Inferior parietal cortex (tissue), 1 donor: ENCODE measurements around the gene MSI2.
A peak's percentile ranks its signal among the peaks of the same experiment; 100 is the strongest.

Experiments
- DNase-seq: peaks from one replicate; pipeline ENCODE4 v3.0.0-alpha.2; 2016; ENCODE audit errors: extremely low spot score

MSI2 gene

DNA sequence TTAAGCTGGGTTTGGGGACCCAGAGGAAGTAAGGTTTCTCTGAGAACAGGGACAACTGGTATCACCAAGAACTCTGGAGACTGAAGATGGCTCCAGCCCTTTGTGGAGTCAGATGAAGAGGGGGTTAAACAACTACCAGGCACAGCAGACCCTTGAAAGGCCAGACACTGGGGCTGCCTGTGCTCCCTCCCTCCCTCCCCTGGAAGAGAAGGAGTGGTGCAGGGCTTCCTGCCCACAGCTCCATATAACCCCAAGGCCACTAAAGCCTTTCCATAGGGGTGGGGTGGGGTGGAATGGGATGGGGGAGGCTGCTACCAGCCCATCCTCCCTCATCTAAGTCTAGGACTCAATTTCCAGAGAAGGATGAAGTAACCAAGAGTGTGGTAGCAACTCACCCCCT is 422.1 kb downstream of the MSI2 start:
- no peak for DNase-seq

DNA sequence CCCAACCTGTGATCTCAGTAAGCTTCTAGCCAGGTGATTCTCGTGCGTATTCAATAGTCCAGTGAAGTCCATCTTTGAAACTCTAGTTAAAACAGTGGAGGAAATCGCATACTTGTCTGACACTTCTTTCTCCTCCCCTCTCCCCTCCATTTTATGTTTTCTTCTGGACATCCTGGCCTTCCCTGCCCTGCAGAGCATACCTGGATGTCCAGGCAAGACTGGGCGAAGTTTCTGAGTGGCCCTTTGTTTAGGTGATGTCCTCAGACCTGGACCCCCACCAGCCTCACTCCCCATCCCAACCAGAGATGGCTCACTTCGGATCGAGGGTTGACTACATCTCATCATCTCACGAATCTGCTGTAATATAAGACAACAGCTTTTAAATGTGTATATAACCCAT is 423.0 kb downstream of the MSI2 start:
- DNase-seq = no peak

DNA sequence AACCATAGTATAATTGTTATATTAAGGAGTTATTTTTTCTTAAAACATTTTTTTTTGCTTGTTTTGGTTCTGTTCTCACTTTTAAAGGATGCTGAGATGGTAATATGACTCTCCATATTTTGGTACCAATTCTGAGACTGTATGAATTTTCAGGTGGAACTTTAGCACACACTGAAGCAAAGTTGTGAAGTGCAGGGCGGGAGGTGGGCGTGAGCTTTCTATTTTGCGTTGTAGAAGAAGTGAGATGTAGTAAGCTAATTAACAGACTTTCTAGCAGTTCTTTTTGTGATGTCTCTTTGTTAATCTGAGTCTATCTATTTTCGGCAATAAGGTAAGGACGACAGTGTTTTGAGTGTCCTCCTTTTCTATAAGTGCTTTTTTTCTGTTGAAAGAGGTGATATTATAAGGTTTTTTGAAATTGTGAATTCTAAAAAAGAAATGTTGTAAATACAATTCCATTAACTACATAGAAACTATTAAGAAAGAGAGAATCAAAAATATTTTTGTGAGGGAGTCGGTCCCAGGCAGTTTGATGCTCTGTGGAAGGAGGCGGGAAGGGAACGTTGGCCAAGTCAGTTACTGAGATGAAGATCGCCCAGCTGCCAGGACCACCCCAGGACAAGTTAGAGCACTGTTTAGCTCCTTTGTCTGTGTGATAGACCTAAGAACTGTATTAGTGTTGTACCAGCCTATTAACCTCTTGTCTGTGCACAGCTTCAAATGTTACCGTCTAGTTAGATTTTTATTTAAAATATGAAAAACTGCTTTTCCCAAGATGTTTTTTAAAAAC is 423.8 kb downstream of the MSI2 start:
- DNase-seq = no peak

DNA sequence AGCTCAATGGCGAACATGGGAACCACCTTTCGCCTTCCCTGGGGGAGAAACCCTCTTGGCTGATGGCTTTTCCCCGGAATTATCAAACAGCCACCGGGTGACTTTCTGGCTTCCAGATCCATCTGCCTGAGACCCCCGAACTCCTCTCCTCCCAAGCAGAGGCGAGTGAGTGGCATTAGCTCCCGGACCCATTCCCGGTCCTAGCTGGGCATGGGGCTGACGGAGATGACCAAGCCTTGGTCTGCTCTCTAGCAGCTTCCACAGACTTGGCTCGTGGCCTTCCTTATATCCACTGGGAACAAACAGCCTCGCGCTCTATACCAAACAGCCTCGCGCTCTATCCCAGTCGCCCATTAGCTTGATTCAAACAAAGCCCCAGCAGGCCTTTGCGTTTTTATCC is 426.4 kb downstream of the MSI2 start:
- no peak for DNase-seq

DNA sequence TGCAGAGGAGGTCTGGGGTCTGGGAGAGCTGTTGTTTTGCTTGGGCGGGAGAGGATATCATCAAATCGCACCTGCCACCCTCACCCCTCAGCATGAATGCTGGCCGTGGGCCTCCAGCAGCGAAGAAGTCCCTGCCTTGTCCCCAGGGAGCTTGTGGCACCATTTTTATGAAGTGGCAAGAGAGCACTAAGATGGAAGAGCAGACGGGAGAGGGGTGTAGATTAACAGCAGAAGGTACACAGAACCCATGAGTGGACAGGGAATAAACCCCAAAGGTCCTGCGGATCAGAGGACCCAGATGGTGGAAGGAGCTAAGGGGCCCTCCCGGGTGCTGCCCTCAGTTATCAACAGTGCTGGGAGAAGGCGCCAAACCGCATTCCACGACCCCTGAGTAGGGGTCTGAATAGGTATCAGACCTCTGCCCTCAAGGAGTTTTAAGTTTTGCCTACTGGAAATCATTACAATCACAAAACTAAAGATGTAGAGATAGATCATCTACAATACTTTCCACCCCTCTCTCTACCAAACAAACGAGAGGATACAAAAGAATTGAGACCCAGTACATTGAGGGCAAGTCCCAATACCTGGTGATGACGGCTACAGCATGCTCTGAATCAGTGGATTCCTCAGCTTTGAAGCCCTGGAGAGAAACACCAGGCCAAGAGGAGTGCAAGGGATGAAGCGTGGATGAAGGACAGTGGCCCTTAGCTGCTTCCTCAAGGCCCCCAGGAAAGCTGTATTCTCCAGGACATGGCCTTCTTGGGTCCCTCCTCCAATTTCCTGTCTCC is 428.6 kb downstream of the MSI2 start:
- DNase-seq = no peak

DNA sequence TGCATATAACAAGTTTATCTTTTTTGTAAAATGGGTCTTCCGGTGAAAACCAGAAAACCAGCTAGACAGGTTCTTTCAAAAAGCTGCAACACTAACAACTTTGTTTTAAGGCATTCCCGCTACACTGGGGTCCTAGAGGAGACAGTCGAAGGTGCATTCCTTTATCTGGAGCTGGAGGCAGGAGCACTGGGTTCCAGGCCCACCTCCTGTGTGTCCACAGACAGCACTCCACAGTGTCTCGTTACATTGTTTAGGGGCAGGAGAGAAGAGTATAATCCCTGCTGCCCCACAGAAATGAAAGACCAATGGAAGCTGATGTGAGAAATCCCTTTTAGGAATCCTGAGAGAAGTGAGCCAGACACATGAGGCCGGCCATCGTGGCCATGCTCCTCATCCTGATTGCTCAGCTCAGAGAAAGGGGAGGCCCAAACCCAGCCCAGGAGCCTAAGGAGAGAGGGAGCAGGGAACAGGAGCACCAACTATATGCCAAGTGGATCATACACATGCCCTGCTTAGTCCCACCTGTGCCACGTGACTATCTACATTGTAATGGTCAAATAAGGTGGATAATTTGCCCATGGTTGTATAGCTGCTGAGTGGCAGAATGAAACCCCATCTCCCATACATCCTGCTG is 429.3 kb downstream of the MSI2 start:
- no peak for DNase-seq

DNA sequence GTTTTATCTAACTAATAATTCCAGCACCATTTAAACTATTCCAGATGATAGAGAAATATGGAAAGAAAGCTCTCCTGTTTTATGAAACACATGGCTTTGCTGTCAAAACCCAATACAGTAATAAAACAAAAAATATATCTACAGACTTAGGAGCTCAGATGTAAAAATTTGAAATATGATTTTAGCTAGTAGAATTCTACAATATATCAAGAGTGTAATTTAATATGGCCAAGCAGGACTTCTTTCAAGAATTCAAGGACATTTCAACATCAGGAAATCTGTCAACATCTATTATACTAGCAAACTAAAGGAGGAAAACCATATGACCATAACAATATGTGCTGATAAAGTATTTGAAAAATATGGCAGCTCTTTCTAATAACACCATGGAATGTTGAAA is 431.3 kb downstream of the MSI2 start:
- no peak for DNase-seq

DNA sequence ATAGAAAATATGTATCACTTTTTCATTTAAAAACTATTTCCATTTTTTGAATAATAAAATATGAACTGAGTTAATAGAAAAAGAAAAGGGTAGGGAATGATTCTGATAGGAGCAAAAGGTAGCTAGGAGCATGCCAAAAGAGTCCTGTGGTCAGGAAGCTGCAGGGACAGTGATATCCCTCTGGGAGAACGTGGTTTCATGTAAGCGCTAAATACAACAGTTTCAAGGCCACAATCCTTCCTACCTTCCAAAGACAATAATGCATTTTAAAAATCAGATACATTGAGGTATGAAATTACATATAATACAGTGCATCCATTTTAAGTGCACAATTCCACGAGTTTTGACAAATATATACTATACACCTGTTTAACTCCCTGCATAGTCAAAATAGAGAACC is 432.9 kb downstream of the MSI2 start:
- DNase-seq = no peak

DNA sequence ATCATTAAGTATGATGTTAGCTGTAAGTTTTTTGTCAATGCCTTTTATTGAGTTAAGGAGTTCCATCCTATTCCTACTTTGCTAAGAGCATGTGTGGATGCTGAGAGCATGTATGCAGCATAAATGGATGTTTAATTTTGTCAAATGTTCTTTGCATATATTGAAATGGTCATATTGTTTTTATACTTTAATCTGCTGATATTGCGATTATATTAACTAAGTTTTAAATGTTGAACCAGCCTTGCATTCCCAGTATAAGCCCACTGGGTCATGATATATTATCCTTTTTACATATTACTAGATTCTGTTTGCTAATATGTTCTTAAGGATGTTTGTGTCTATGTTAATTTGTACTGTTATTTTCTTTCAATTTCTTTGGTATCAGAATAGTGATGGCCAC is 435.6 kb downstream of the MSI2 start:
- no peak for DNase-seq

DNA sequence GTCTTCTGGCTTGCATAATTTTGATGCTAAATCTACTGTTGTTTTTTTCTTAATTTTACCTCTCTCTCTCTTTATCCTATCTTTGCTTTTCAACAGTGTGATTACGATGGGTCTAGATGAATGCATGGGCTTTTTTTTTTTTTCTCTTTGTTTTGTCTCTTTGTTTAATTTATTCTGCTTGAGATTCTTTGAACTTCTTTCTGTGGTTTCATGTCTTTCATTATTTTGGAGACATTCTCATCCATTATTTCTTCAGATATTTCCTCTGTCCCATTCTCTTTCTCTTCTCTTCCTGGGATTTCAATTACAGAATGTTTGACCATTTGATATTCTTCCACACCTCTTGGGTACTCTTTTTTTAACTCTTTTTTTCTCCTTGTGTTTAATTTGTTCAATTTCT is 436.4 kb downstream of the MSI2 start:
- DNase-seq = no peak

DNA sequence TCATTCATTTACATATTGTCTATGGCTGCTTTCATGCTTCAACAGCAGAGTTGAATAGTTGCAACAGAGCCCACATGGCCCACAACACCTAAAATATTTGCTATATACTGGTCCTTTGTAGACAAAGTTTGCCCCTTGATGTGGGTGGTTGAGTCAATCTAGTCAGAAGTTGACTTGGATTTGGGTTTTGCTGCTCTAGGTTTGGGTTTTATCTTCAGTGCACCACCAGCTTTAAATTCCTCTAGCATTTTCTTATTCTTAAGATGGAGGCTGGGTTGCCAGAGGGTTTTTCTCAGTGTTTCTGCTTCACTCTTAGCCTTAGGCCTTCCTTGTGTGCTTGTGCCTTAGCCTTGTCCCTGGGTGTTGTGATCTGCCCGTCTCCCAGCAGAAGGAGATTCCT is 437.7 kb downstream of the MSI2 start:
- DNase-seq = no peak

DNA sequence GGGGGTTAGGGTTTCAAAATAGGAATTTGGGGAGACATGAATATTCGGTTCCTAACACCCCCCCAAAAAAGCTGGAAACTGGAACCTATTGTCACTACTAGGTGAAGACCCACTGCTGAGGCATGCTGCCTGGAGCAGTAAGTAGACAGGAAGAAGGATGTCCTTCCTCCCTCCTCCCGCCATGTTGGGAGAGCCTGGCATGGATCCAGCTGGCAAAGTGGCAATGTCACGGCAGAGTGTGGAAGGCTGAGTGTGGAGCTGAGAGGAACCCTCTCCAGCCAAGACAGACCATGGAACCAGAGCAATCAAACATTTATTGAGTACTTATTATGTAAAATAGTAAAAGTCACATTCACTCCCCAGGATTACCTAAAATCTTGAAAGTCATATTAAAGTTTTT is 439.7 kb downstream of the MSI2 start:
- DNase-seq = no peak

DNA sequence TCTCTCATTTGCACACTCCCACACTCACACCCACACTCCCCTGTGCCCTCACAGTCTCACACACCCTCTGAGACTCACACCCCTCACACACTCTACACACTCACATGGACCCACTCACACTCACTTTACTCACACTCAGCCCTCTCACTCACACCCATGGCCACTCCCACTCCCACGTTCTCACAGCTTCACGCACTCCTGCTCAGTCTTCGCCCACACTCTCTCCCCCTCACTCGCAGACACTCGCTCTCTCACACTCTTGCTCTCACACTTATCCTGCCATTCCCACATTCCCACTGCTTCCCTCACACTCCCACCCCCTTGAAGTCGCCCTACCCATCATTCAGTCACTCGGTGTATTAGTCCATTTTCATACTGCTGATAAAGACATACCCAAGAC is 440.9 kb downstream of the MSI2 start:
- DNase-seq = no peak

DNA sequence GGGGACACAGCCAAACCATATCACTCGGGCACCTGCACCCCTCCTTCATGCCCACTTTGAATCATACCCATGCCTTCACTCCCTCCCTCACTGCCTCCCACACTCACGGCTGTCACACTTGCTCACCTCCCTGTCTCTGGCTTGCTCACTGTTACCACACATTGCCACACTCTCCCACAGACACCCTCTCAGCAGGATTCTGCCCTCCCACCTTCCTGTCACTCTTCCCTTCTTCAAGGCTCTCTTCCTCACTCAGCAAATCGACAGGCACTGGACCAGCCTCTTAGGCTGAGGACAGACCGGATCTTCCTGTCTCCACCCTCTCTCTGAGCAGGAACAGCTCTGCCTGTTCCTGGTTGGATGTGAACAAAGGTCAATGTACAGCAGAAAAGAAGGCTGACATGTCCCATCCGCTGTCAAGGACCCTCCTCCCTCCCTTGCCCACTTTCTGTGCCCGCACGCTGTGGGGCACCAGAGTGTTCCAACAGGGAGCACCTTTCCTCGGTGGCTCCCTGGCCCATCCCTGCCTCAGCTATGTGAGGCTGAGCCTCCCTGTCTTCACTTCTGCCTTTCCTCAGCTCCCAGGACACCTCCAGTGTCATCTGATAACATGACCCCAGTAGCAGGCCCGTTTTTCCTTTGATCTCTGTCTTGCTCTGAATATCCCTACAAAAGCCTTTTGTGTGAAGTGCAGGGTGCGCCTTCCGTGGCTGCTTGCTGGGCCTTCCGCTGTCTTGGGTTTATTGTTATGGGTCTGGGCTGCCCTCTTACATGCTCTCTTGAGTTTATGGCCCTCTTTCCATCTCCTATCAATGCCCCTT is 441.8 kb downstream of the MSI2 start:
- DNase-seq = no peak

DNA sequence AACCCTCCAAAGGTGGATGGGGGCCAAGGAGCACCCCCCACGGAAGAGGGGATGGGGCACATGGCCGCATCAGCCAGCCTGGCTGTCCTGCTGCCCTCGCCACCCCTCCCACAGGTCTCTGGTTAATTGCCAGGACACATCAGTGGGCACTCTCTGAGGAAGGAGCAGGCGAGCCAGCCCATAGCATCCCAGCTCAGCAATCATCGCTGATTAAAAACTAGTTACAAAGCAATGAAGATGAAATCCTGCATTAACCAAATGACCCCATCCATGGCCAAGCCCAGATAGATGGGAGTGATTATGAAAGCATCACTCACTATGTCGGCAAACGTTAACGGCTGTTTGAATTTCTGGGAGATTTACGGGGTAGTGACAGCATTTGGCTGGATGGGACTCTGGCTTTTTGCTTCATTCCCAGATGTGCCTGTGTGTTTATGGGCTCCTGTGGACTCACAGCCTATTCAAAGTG is 443.5 kb downstream of the MSI2 start:
- DNase-seq = no peak

DNA sequence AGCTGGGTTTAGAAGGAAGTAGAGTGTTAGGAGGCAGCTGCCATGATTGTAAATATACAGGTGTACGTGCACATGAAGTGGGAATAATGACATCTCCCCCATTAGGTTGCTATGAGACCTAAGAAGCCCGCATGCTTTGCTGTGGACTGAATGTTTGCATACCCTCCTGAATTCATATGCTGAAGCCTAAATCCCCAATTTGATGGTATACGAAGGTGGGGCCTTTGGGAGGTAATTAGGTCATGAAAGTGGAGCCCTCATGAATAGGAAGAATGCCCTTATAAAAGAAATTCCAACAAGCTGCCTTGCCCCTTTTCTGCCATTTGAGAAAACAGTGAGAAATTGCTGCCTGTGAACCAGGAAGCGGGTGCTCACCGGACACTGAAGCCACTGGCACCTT is 444.8 kb downstream of the MSI2 start:
- DNase-seq = no peak

DNA sequence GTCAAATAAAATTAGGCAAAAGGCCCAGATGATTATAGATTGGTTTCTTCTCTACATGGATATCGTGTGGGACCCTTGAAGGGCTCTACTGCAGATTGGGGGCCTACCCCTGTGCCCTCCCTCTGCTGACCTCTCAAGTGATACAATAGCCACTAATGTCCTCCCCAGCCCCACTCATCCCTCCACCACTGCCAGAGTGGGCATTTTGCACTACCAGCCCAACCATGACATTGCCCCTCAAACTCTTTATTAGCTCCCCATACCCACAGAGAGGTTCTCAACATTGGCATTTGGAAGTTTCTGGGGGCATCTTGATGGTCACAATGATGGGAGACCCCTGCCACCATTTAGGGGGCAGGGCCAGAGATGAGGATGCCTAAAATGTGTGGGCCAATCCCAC is 446.9 kb downstream of the MSI2 start:
- DNase-seq = no peak

DNA sequence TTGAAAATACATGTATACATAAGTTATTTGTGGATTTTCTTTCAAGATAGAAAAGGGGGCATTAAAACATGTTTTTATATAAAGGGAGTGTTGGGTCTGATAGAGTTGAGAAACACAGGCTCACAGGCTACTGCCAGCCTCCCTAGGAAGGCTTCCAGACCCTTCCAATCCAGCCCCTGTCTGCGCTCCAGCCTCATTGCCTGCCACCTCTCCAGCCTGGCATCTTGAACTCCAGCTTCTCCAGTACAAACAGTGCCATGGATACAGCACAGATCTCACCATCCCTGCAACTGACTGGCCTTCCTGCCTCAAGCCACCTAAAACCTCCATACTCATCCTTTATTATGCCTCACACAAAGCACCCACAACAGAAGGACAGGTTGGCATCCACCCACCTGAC is 448.1 kb downstream of the MSI2 start:
- no peak for DNase-seq

DNA sequence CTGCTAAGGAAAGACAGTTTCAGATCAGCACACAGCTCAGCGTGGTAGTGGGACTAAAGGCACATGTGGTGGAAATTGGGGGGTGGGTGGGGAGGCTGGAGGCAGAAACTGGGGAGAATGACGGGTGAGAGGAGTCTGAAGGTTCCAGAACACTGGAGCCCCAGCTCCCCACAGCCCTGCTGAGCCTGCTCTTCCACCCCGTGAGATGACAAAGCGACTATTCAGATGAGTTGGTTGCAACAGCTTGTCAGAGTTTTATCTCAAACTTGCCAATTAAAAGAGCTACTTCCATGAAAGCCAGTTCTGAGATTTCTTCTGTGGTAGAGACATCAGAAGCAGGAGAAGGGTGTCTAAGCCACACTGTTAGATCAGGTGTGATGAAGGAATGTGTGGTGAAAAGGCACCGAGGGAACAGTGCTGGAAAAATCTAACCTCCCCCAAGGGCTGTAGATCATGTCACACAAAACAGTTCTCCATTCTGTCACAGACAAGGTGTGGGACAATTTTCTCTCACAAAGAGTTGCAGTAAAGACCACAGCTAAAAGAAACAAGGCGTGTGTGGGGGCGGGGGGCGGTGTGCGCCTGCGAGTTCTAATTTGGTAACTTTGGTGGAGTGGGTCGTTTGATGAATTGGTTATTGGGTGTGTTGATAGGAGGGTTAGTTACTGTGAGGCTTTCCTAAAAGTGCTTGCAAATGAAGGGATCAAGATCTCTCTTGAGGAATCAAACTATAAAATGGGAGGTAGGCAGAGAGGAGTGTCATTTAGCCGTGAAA is 449.8 kb downstream of the MSI2 start:
- peak; percentile 5 for DNase-seq

DNA sequence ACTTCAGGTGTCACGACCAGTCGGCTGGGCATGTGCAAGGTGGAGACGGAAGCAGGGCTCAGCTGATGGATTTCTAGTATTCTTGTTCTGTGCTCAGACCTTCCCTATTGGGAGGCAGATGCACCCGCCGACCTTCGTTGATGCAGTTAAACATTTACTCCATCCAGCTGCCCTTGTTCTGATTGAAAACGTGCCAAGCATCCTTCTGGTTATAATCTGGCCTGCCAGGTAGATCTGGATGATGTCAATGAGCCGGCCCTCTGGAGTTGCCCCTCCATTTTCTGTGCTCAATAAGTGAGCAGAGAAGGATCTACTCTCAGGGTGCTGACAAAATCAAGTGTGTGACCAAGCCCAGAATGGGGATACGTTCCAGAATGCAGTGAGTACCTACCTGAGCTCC is 450.4 kb downstream of the MSI2 start:
- DNase-seq = no peak

DNA sequence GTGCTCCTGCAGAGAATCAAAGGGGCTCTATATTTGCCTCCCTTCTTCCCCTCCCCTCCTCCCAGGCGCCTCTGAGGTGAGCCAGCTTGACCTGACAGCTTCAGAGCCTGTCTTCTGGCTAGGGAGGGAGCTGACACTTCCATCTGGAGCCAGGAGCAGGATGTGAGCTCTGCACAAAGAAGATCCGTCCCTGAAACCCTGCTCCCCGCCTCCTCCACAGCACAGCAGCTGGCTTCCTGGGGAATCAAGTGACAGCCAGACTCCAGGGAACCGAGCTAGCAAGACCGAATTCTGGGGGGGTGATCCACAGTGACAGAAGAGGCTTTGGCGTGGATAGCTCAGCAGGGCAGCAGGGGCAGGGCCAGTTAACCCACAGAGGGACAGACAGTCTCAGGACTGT is 451.6 kb downstream of the MSI2 start:
- peak; percentile 7 for DNase-seq
